Retinal pigment epithelial cell (primary cell): ENCODE results near the gene OR2B6.

ENCODE experiments used
- DNase-seq: peaks from one replicate; pipeline ENCODE4 v3.0.0-alpha.2; 2010; ENCODE audit warnings: low read depth
- H3K4me3 ChIP-seq: 2 replicates; pipeline ENCODE4 v1.5.1; 2011; ENCODE audit warnings: mild to moderate bottlenecking, low read length, control low read depth, moderate library complexity
- CTCF ChIP-seq: conservative IDR thresholded peaks from 2 replicates; pipeline ENCODE4 v1.5.1; 2011; ENCODE audit warnings: low read depth, low read length, control low read depth, inconsistent platforms

The OR2B6 gene

DNA sequence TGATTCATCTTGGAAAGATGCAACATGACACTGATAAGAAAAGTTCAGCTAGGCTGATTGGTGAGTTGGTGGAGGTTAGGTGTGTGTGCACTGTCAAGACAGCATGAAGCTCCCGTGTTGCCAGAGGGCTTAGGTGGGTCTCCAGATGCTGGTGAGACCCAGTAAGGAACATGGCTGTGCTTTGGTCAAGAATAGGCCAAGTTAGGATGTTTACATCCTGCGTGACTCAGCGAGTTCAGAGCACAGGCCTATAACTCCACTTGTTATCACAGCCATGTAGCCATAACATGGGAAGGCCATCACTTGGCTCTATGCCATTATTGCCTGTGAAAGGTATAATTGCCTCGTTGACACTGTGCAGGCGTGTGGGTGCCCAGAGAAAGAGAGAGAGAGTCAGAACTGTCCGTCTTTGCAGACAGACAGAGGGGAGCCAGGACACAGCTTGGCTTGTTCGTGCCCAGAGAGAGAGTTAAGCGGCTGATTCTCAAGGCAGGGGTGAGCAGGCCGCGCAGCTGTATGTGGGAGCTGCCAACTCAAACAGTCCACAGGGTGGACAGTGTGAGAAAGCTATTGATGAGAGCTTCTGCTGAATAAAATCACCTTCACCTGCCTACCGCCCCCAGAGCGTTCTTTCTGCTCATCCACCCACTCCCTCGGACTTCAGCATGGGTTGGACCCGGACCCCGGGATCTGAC, 43.5 kb downstream of the OR2B6 start:
- no peak for TF ChIP-seq CTCF
- no peak for DNase-seq
- no peak overlapping the region for H3K4me3 ChIP-seq

DNA sequence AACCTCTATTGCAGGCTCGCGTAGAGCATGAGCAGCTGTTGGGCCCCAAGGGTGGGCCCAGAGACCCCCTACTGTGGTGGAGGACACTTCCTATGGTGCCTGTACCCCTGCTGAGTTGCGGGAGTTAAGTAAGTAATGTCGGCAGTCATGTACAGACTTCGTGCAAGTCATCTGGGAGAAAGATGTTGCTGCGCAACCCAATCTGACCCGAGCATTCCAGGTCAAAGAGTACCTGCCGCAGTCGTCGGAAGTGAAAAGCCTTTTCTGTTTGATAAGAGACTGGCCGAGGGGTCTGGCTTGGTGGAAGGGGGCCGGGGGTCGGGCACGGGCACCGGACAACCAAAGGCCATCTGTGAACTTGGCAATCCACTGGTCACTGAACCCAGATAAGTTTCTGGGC, 44.3 kb downstream of the OR2B6 start:
- TF ChIP-seq CTCF = no peak
- H3K4me3 ChIP-seq = no peak overlapping the region
- DNase-seq = no peak

DNA sequence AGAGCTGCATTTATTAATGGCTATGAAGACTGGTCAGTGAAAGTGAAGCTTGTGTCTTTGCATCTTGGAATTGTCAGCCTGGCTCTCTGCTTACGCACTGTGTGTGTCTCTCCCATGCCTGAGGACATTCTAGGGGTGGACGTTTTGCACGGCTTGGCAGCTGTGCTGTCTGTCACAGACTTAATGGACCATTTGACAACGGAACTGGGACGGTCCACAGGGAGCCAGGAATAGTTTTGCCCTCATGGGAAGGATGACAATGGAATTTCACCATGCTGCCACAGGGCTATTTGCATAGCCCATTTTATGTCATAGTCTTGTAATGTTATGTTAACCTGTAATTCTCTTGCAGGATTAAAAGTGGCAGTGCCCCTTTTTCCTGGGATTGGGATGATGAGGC, 44.7 kb downstream of the OR2B6 start:
- no peak overlapping the region for H3K4me3 ChIP-seq
- no peak for TF ChIP-seq CTCF
- no peak for DNase-seq

DNA sequence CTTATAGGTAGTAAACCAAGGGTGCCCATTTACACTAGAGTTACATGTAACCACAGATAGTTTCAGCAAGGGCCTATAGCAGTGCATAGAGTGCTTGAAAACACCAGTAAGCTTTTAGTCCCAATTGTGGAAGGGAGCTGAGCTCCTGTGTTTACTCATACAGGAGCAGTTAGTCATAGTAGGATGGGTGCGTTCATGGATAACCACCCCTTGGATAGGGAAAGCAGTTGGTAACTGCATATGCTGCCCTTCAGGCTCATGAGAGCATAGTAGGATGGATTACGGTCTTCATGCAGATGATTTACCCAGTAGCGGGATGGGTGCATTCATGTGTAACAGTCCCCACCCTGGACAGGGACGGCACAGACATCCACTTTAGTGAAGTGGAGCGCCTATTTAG, 45.1 kb downstream of the OR2B6 start:
- H3K4me3 ChIP-seq = no peak overlapping the region
- TF ChIP-seq CTCF = no peak
- DNase-seq = no peak

- DNase-seq = no peak
- no peak for TF ChIP-seq CTCF
- no peak overlapping the region for H3K4me3 ChIP-seq
These were observed 46.0 kb downstream of the OR2B6 start for GRCh38 chr6:28003059-28003458.

DNA sequence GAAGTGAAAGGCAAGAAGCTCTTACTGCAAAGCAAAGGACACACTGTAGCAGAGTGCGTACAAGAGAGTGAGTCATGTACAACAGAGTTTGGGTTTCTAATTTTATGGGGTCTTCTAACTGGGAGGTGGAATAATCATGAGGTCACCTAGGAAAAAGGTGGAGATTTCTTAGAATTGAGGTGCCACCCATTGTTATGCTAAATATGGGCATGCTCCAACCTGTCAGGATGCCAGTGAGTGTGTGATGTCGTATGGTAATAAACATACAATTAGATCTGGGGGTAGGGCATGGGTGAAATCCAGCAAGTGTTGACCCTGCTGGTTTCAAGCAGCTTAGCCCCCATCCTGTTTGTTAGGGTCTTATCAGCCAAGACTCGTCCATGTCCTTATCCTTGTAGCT, 46.6 kb downstream of the OR2B6 start:
- no peak for DNase-seq
- TF ChIP-seq CTCF = no peak
- H3K4me3 ChIP-seq = no peak overlapping the region

GRCh38 chr6:28004350-28005151, 47.5 kb downstream of the OR2B6 start:
- H3K4me3 ChIP-seq = no peak overlapping the region
- no peak for TF ChIP-seq CTCF
- DNase-seq = no peak
